ENCODE data around the gene PRR4. TPM values are rescaled to one million over a fixed set of nuclear protein-coding genes. Genes with fewer than 3 reads are reported as not detected.

PRR4 gene
- polyA plus RNA-seq, 1 of the 3 experiments (the other 2 are of a cell fraction), result 4.3 TPM

- H2AFZ ChIP-seq (ENCODE audit: low read depth), result no peak within 1 kb of the TSS
- 0% methylated on average over 1 of the region's 1 CpG for WGBS (ENCODE audit: low lambda C conversion rate)
- no peak within 1 kb of the TSS for H3K27ac ChIP-seq (ENCODE audit: low read depth in 2 of 2, low read length in 1 of 2)
- H3K9me3 ChIP-seq, result no peaks in the 10 kb centered on the region
- DNase-seq, result no peak
- no peaks in the 10 kb centered on the region for H3K79me2 ChIP-seq (ENCODE audit: insufficient read depth)
- no peak for TF ChIP-seq USF2 (IDR thresholded peaks at IDR 0.05; ENCODE audit: borderline replicate concordance, low read depth, low read length)
- ChIA-PET POLR2A (no interaction called here), CTCF (no interaction called here)
- H3F3A ChIP-seq (replicated peaks; ENCODE audit: insufficient read depth), result no peaks in the 10 kb centered on the region
- H3K36me3 ChIP-seq (replicated peaks in 1 of 2; ENCODE audit: control insufficient read depth in 1 of 2, insufficient read depth in 2 of 2, low read length in 1 of 2), result no peaks in the 10 kb centered on the region
- H3K9me2 ChIP-seq, result no peaks in the 10 kb centered on the region
- H3K4me2 ChIP-seq, result no peak within 1 kb of the TSS
- no peak within 1 kb of the TSS for H3K9ac ChIP-seq
- no peaks in the 10 kb centered on the region; the same call in 1 of the 2 replicates for H3K27me3 ChIP-seq (ENCODE audit: insufficient read depth)
- H3K4me1 ChIP-seq (ENCODE audit: control insufficient read depth in 1 of 2, insufficient read depth in 2 of 2, low read depth in 1 of 2, low read length in 1 of 2), result no peaks in the 10 kb centered on the region
- no peak within 1 kb of the TSS for H3K4me3 ChIP-seq (ENCODE audit: low read depth in 2 of 2, low read length in 1 of 2)
- H4K20me1 ChIP-seq (ENCODE audit: insufficient read depth), result no peaks in the 10 kb centered on the region
These were observed 42.1 kb downstream of the PRR4 start, which contains the start of gene TAS2R8 for GRCh38 chr12:10807186-10807585. Gene TAS2R8 (minus strand): TSS chr12:10807286. CDS start chr12:10806980, 306 bp downstream.

GRCh38 chr12:10802587-10802986 is 46.7 kb downstream of the PRR4 start, which contains the start of gene TAS2R7:
Gene TAS2R7 (minus strand): TSS chr12:10802627. CDS start chr12:10802570, 57 bp downstream.
- POLR2A ChIA-PET, result no interaction called here
- TF ChIP-seq EP300 (IDR thresholded peaks at IDR 0.05; ENCODE audit: borderline replicate concordance in 1 of 2, low read depth in 1 of 2, low read length in 1 of 2) (no peak), GABPA (IDR thresholded peaks at IDR 0.05; ENCODE audit: low read depth) (no peak), CHD2 (IDR thresholded peaks at IDR 0.05; ENCODE audit: low read length, partially characterized antibody) (no peak), SIN3A (IDR thresholded peaks at IDR 0.05; ENCODE audit: borderline replicate concordance, low read depth, low read length) (no peak), RXRA (IDR thresholded peaks at IDR 0.05; ENCODE audit: borderline replicate concordance, low read depth) (no peak), RFX5 (IDR thresholded peaks at IDR 0.05; ENCODE audit: low read length) (no peak), NRF1 (IDR thresholded peaks at IDR 0.05; ENCODE audit: low read depth, low read length) (no peak), POLR2AphosphoS5 (IDR thresholded peaks at IDR 0.05; ENCODE audit: low read depth, low read length) (no peak), RAD21 (IDR thresholded peaks at IDR 0.05; ENCODE audit: low read length) (no peak)
- TF ChIP-seq, protein P1, sequence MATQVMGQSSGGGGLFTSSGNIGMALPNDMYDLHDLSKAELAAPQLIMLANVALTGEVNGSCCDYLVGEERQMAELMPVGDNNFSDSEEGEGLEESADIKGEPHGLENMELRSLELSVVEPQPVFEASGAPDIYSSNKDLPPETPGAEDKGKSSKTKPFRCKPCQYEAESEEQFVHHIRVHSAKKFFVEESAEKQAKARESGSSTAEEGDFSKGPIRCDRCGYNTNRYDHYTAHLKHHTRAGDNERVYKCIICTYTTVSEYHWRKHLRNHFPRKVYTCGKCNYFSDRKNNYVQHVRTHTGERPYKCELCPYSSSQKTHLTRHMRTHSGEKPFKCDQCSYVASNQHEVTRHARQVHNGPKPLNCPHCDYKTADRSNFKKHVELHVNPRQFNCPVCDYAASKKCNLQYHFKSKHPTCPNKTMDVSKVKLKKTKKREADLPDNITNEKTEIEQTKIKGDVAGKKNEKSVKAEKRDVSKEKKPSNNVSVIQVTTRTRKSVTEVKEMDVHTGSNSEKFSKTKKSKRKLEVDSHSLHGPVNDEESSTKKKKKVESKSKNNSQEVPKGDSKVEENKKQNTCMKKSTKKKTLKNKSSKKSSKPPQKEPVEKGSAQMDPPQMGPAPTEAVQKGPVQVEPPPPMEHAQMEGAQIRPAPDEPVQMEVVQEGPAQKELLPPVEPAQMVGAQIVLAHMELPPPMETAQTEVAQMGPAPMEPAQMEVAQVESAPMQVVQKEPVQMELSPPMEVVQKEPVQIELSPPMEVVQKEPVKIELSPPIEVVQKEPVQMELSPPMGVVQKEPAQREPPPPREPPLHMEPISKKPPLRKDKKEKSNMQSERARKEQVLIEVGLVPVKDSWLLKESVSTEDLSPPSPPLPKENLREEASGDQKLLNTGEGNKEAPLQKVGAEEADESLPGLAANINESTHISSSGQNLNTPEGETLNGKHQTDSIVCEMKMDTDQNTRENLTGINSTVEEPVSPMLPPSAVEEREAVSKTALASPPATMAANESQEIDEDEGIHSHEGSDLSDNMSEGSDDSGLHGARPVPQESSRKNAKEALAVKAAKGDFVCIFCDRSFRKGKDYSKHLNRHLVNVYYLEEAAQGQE (IDR thresholded peaks at IDR 0.05; ENCODE audit: low read depth, low read length), result no peak
- TF ChIP-seq, protein P2, sequence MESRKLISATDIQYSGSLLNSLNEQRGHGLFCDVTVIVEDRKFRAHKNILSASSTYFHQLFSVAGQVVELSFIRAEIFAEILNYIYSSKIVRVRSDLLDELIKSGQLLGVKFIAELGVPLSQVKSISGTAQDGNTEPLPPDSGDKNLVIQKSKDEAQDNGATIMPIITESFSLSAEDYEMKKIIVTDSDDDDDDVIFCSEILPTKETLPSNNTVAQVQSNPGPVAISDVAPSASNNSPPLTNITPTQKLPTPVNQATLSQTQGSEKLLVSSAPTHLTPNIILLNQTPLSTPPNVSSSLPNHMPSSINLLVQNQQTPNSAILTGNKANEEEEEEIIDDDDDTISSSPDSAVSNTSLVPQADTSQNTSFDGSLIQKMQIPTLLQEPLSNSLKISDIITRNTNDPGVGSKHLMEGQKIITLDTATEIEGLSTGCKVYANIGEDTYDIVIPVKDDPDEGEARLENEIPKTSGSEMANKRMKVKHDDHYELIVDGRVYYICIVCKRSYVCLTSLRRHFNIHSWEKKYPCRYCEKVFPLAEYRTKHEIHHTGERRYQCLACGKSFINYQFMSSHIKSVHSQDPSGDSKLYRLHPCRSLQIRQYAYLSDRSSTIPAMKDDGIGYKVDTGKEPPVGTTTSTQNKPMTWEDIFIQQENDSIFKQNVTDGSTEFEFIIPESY (IDR thresholded peaks at IDR 0.05; ENCODE audit: borderline replicate concordance, low read depth), result no peak

More at GRCh38 chr12:10802587-10802986, 46.7 kb downstream of the PRR4 start, which contains the start of gene TAS2R7:
- Histone ChIP-seq H3K4me3 (ENCODE audit: low read depth in 2 of 2, low read length in 1 of 2) (no peak within 1 kb of the TSS), H3K9me3 (no peaks in the 10 kb centered on the region), H4K20me1 (ENCODE audit: insufficient read depth) (no peaks in the 10 kb centered on the region), H3K4me1 (ENCODE audit: control insufficient read depth in 1 of 2, insufficient read depth in 2 of 2, low read depth in 1 of 2, low read length in 1 of 2) (no peaks in the 10 kb centered on the region), H3K9me2 (no peaks in the 10 kb centered on the region), H3K79me2 (ENCODE audit: insufficient read depth) (no peaks in the 10 kb centered on the region), H3K4me2 (no peak within 1 kb of the TSS), H3K27ac (ENCODE audit: low read depth in 2 of 2, low read length in 1 of 2) (no peak within 1 kb of the TSS), H3K27me3 (ENCODE audit: insufficient read depth) (peaks cover 3% of the 10 kb centered on the region; the same call in 1 of the 2 replicates), H2AFZ (ENCODE audit: low read depth) (no peak within 1 kb of the TSS), H3K36me3 (replicated peaks in 1 of 2; ENCODE audit: control insufficient read depth in 1 of 2, insufficient read depth in 2 of 2, low read length in 1 of 2) (no peaks in the 10 kb centered on the region), H3K9ac (no peak within 1 kb of the TSS), H3F3A (replicated peaks; ENCODE audit: insufficient read depth) (no peaks in the 10 kb centered on the region)
- CTCF ChIA-PET, result no interaction called here
- 3% methylated on average over 4 of the region's 4 CpGs for WGBS (ENCODE audit: low lambda C conversion rate)
- no peak for DNase-seq

Data from SK-N-SH (cell line).